HG03280 (cell line): Measurements from ENCODE around the gene CNDP1.
"Not testable (repeated sequence)": the region's sequence is repeated elsewhere in the genome, so short reads cannot be mapped to it uniquely, and the experiment has no call there.

Experiments
- ATAC-seq: cut with Tn5 transposase; IDR thresholded peaks from one replicate; pipeline ENCODE4 v1.9.1; 2021; ENCODE audit warnings: mild to moderate bottlenecking, moderate library complexity; ENCODE audit not compliant: unreplicated experiment

Gene CNDP1

GRCh38 chr18:74534150-74534969 is at the start of gene CNDP1:
Gene CNDP1, plus strand, starts transcription at chr18:74534500. Its CDS starts 168 bp downstream, at chr18:74534668.
- no peak for ATAC-seq

DNA sequence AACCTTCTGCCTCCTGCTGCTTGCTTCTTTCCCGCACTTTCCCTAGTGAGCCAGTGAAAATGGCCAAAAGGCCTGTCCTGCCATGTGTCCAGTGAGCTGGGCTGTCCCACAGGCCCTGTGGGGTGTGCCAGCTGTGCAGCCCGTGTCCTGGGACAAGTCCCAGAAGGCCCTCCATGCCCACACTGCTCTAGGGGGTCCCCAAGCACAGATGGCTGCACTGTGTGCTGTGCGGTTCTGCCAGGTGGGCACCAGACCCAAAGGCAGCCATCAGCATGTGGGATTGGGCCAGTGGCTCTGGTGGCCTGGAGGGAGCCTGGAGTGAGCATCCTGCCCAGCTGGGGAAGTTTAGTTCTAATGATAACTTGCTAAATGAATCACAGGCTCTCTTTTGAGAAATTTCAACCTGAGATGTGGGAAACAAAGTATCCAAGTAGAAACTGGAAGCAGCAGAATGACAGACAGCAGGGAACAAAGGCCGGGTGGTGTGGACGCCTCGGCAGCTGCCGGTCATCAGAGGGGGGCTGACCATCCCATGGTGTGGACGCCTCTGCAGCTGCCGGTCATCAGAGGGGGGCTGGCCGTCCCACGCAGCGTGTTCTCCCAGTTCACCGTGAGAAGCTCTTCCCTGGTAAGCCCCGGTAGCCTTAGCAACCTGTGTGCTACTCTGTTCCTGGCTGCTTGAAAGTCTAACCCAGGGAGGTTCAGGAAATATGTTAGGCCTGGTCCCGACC is 48.0 kb upstream of the CNDP1 start:
- no peak for ATAC-seq

GRCh38 chr18:74488354-74488753 is 45.9 kb upstream of the CNDP1 start:
- no peak for ATAC-seq

- ATAC-seq: no peak
Measured at GRCh38 chr18:74488864-74489263, 45.4 kb upstream of the CNDP1 start.

GRCh38 chr18:74489676-74490075 is 44.6 kb upstream of the CNDP1 start:
- ATAC-seq: no peak

- ATAC-seq: no peak
Measured at GRCh38 chr18:74492259-74492658, 42.0 kb upstream of the CNDP1 start.

- peak; percentile 30 for ATAC-seq
Measured at GRCh38 chr18:74493689-74494088, 40.6 kb upstream of the CNDP1 start.

GRCh38 chr18:74494514-74494913 is 39.8 kb upstream of the CNDP1 start:
- ATAC-seq: no peak

- peak; percentile 73 for ATAC-seq
Measured at GRCh38 chr18:74495581-74496507, 38.5 kb upstream of the CNDP1 start, which contains the start of gene CNDP2. Gene CNDP2, plus strand, starts transcription at chr18:74496363. Its CDS starts 3,611 bp downstream, at chr18:74499974.

- ATAC-seq: peak; percentile 28
Measured at GRCh38 chr18:74496508-74497323, 37.6 kb upstream of the CNDP1 start.

DNA sequence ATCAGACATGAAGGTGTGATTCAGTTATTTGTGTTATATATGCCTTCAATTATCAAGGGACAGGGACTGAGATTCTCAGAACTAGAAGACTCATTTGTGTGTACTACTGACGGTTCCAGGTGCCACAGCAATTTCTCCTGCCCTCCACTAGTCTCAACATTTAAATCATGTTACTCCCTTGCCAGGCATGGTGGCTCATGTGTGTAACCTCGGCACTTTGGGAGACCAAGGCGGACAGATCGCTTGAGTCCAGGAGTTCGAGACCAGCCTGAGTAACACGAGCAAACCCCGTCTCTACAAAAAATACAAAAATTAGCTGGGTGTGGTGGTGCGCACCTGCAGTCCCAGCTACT is 37.0 kb upstream of the CNDP1 start:
- ATAC-seq: no peak

- no peak for ATAC-seq
Measured at GRCh38 chr18:74497778-74498177, 36.5 kb upstream of the CNDP1 start.

GRCh38 chr18:74498712-74499627 is 35.3 kb upstream of the CNDP1 start:
- ATAC-seq: peak; percentile 33

- ATAC-seq: peak; percentile 39
Measured at GRCh38 chr18:74499633-74500032, 34.7 kb upstream of the CNDP1 start.

- no peak for ATAC-seq
Measured at GRCh38 chr18:74500372-74500771, 33.9 kb upstream of the CNDP1 start.

DNA sequence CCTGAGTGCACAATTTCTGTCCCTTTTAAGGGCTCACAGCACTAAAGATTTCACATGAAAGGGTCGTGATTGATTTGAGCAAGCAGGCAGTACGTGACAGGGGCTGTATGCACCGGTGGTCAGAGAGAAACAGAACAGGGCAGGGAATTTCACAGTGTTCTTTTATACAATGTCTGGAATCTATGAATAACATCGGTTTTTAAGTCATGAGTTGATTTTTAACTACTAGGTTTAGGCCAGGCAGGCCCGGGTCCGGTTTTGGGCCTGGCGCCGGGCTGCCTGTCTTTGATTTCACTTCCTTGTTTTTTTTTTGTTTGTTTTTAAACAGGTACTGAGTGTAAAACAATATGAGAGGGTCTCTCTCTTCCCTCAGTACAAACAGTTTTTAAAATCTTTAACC is 33.5 kb upstream of the CNDP1 start:
- ATAC-seq: not testable (repeated sequence)

DNA sequence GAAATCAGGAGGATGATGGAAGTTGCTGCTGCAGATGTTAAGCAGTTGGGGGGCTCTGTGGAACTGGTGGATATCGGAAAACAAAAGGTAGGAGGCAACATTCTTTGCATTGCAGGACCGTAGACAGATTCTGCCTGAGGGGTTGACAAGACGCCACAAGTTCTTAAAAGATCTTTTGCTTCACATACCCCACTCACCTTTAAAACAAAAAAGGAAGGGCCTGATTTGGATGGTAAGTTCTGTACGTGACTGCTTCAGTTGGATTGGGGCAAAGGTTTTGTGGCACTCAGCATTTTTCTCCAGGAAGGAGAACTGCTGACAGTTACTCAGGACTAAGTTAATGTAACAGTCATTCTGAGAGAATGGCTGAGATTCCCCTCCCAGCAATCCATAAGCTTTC is 32.9 kb upstream of the CNDP1 start:
- no peak for ATAC-seq

GRCh38 chr18:74503137-74503536 is 31.2 kb upstream of the CNDP1 start:
- ATAC-seq: no peak

DNA sequence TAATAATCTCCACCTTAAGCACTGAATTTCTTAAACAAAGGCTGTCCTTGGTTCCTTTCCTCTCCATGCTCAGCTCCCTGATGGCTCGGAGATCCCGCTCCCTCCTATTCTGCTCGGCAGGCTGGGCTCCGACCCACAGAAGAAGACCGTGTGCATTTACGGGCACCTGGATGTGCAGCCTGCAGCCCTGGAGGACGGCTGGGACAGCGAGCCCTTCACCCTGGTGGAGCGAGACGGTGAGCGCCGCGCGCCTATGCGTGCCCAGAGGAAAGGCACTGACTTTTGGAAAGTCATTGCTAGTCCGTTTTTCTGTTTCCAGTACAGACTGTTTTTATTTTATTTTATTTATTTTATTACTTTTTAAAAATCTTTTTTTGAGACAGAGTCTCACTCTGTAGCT is 28.5 kb upstream of the CNDP1 start:
- ATAC-seq: no peak
